NCI-H524 treated with DMSO at 0.1 percent for 48 hours (cell line): ENCODE results near the gene MPZL1.
"Not testable (repeated sequence)": the region's sequence is repeated elsewhere in the genome, so short reads cannot be mapped to it uniquely, and the experiment has no call there.

Experiments used
- DNase-seq: peaks from one replicate; lab custom pipeline; 2025; lab: John Stamatoyannopoulos, UW

Gene MPZL1

GRCh38 chr1:167781558-167781957, 59.8 kb downstream of the MPZL1 start:
- no peak for DNase-seq

GRCh38 chr1:167782946-167783345, 61.2 kb downstream of the MPZL1 start:
- no peak for DNase-seq

- DNase-seq, result no peak
These were observed 63.2 kb downstream of the MPZL1 start for GRCh38 chr1:167784876-167785550.

DNA sequence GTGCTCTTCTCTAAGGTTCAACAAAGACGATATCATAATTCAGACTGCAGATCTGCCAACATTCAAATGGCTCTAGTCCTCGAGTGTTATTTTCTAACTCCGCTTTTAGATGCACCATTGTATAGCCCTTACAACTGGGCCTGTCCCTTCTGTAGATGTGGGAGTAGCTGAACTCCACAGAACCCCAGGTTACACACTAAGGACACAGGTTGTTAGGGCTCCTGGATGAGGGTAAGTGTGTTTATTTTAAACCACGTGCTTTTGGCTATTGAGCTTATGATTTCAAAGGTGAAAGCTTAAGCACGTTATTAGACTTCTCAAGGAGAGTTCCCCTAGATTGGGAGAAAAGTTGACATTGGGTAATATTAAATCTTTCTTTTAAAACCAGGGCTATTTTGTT, 64.7 kb downstream of the MPZL1 start:
- no peak for DNase-seq

GRCh38 chr1:167789501-167789900, 67.7 kb downstream of the MPZL1 start:
- no peak for DNase-seq

- no peak for DNase-seq
These were observed 68.3 kb downstream of the MPZL1 start for GRCh38 chr1:167790117-167790516.

GRCh38 chr1:167791281-167792187, 69.8 kb downstream of the MPZL1 start:
- DNase-seq, result peak; percentile 51

GRCh38 chr1:167792188-167792565, 70.4 kb downstream of the MPZL1 start:
- no peak for DNase-seq

DNA sequence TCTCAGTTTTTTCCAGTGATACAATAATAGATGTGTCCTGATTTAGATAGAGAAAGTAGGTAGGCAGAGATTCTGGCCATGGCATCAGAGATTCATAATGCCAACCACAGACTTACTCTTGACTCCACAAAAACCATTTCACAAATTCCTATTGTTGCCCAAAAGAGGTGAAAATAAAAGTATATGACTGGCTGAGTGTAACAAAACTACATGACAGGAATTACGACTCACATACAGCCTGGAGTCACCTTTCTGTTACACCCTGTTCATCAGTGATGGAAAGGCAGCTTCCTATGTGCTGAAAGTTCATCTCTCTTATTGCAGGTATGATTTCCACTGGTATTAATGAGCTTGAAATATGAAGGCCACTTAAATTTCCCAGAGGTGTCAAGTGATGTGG, 72.3 kb downstream of the MPZL1 start:
- no peak for DNase-seq

GRCh38 chr1:167795810-167796740, 74.3 kb downstream of the MPZL1 start:
- no peak for DNase-seq

DNA sequence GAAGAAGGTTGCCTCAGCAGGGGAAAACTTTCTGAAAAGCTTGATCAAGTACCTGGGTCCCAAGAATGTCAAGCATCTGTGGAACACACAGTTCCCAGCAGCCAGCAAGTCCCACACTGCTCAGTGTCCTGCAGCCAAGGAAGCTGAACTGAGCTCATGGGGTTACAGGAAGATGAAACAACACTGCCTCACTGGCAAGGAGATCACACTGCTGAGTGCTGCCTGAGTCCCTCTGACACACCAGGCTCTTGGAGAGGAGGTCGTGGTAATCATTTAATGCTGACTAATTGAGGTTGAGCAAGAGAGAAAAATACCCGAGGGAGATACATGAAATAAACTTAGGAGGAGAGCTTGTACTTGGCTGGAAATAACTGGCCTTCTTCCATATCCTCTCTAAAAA, 75.2 kb downstream of the MPZL1 start:
- no peak for DNase-seq

DNA sequence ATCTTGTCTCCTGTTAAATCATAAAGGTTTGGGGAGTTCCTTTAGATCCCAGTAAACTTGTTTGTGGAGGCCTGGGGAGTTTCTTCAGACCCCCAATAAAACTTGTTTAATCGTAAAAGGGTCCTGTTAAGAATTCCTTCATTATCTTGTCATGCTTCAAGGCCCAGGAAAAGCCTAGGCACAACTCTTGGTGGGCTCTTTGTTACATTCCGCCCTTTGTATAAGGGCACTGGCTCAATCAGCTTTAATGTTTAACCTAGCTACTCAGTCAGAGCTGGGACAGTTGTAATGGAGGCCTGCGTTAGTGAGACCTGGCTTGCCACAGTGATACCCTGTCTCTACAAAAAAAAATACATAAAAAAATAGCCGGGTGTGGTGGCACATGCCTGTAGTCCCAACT, 77.2 kb downstream of the MPZL1 start:
- no peak for DNase-seq

DNA sequence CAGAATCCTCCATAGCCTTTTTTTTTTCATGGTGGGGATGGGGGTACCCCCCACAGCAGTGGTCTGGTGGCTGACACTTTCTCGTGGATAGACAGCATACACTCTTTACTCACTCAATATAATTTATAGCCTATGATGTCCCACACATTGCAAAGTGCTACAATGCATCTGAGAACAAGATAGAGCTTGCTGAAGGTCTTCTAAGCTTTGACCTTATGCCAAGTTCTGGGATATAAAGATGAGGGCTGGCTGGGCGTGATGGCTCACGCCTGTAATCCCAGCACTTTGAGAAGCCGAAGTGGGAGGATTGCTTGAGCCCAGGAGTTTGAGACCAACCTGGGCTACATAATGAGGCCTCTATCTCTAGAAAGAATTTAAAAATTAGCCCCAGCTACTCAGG, 78.0 kb downstream of the MPZL1 start:
- no peak for DNase-seq

DNA sequence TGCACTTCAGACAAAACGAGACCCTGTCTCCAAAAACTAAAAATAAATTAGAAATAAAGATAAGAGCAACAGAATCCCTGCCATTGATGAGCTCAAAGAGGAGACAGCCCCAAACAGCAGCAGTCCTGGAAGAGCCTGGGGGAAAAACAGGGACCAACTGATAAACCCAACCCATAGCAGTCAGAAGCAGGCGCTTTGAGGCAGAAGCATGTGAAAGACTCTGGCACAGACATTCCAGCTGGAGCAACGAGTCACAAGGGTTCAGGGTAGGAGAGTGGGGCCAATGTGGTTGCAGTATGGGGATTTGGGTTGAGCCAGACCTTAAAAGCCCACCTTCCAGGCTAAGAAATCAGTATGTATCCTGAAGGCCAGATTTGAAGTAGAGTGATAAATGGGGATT, 78.5 kb downstream of the MPZL1 start:
- no peak for DNase-seq

DNA sequence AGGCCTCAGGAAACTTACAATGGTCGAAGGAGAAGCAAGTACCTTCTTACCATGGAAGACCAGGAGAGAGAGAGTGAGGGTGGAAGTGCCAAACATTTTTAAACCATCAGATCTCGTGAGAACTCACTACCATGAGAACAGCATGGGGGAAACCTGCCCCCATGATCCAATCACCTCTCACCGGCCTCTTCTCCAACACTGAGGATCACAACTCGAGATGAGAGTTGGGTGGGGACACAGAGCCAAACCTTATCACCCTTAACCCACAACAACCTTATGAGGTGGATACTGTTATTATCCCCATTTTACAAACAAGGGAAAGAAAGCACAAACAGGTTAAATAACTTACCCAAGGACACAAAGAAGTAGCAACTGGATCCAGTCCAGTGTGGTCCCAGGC, 80.5 kb downstream of the MPZL1 start:
- no peak for DNase-seq

DNA sequence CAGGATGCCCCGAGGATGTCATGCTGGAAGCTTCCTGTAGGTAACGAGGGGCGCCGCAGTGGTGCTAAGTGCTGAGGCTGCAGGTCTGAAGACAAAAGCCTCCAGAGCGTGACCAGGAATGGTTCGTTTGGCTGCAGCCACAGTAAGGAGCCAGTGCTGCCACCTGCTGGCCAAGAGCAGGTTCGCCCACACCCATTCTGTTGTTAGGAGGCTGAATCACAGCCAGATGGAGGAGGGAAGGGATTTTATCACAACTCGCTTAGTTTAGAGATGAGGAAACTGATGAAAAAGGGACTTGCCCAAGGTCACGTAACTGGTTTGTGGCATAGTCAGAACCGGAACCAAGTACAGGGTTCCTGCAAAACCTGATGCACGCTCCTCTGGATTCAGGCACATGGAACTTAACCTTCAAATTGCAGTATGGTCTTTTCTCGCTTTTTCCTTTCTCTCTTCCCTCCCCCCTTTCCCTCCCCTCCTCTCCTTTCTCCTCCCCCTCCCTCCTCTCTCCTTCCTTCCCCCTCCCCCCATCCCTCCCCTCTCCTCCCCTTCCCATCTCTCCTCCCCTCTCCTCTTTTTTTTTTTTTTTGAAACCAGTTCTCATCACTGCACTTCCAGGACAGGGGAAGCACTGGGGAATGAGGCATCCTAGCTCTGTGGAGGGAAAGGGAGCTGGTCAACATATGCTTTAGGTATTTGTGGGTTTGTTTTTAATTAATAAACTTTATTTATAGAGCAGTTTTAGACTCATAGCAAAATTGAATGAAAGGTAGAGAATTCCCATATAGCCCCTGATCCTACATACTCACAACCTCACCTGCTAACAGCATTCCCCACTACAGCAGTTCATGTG, 81.8 kb downstream of the MPZL1 start:
- DNase-seq, result peak; percentile 68

DNA sequence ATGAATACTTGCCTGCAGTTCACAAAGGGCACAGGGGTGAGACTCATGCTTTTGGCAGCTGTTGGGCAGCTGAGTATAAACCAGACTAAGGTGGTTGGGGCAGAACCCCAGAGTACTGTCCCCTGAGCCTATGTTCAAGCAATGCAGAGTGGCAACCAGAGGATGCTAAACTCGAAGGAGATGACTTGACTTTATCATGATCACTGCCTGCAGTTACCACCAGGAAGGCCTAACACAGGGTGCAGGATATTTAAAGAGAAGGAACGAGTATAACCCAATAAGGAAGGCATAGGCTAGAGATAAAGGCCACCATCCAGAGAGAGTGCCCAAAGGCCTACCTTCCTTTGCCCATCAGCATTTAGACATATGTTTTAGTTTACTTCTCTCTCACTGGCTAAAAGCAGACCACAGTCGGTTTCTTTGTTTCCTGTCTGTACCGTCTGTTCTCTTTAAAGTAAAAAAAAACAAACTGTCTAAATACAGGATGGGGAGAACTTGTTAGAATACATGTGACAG, 83.3 kb downstream of the MPZL1 start:
- DNase-seq, result no peak

GRCh38 chr1:167806235-167806634, 84.5 kb downstream of the MPZL1 start:
- not testable (repeated sequence) for DNase-seq

GRCh38 chr1:167806676-167807075, 84.9 kb downstream of the MPZL1 start:
- not testable (repeated sequence) for DNase-seq

- DNase-seq, result no peak
These were observed 86.3 kb downstream of the MPZL1 start for GRCh38 chr1:167808104-167808503.

GRCh38 chr1:167808690-167809089, 86.9 kb downstream of the MPZL1 start:
- no peak for DNase-seq
